GM20431 (cell line): ENCODE measurements around the gene KLK15.

Source experiments
- in situ Hi-C: fragments of 300-500 bp; cut with MseI, MboI; formaldehyde crosslinking; loops from one replicate; pipeline ENCODE4 v1.15.0; 2020; ENCODE audit warnings: low sequenced_read_pairs; ENCODE audit not compliant: unreplicated experiment

KLK15 gene

DNA sequence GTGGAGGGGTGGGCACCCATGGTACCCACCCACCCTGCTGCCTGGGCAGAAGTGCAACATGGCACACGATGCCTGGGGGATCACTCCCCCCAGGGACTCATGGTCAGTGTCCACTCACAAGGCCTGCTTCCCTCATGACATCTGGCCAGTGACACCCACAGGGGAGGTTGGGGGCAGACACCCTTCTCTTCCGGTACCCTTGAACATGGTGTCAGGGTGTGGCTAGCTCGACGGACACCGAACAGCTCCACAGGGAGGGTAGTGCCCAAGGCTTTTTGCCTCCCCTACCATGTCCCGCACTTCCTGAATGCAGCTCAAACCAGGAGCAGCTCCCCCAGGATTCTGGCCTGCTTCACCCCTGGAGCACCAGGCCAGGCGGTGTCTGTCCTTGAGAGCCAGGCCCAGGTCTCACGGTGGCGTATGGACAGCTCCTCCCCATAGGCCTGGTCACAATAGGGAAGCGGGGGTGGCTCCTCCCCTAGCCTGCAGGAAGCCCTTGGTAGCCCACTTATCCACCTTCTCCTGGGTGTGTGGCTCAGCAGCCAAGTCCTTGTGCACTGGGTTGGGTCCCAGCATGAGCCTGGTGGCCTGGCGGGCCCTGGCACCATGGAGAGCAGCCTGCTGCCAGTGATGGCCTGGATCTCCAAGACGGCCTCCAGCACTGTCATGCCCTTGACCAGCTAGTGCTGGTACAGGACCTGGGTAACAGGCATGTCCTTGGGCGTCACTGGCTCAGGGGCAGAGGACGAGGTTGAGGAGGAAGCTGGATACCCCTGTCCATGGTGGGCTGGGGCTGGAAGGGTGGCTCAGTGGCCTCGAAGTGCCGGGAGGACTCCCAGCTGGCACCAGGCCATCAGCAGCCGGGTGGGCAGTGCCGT is 35.4 kb downstream of the KLK15 start:
- in situ Hi-C loops: loop anchor here (10.0 to 25.0 kb wide), 3 partner anchors 117 to 436 kb away; partner anchors contain the start of genes KLK4 and NAPSA

DNA sequence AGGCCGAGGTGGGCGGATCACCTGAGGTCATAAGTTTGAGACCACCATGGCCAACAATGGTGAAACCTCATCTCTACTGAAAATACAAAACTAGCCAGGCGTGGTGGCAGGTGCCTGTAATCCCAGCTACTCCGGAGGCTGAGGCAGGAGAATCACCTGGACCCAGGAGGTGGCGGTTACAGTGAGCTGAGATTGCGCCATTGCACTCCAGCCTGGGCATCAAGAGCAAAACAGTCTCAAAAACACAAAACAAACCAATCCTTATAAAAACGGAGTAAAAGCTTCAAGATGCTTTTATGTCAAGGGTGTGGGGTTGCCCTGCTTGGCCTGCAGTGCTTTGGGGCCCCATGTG is 36.0 kb downstream of the KLK15 start:
- in situ Hi-C loops: loop anchor here (10.0 to 25.0 kb wide), 3 partner anchors 117 to 435 kb away; partner anchors contain the start of genes KLK4 and NAPSA

GRCh38 chr19:50796634-50797428 is 36.5 kb downstream of the KLK15 start:
- in situ Hi-C loops: loop anchor here (10.0 to 25.0 kb wide), 3 partner anchors 118 to 435 kb away; partner anchors contain the start of genes KLK4 and NAPSA

GRCh38 chr19:50796128-50796633 is 37.2 kb downstream of the KLK15 start:
- in situ Hi-C loops: loop anchor here (10.0 to 25.0 kb wide), 3 partner anchors 119 to 434 kb away; partner anchors contain the start of genes KLK4 and NAPSA

DNA sequence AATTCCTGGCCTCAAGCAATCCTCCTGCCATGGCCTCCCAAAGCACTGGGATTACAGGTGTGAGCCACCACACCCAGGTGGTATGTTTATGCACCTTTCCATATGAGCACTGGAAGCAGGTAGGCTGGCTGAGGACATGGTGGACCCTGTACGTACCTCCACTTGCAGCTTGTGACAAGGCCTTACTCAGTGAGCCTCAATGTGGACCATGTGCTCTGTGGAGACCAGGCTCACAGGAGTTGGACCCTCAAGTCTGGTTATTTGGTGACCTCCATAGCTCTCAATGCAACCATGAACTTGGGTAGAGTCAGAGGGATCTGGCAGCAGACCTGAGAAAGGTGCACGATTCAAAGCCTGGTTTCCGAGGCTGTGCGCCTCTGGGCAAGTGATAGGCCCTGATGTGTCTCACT is 37.7 kb downstream of the KLK15 start:
- in situ Hi-C loops: loop anchor here (10.0 to 25.0 kb wide), 3 partner anchors 119 to 433 kb away; partner anchors contain the start of genes KLK4 and NAPSA

GRCh38 chr19:50794876-50795663 is 38.3 kb downstream of the KLK15 start:
- in situ Hi-C loops: loop anchor here (10.0 to 25.0 kb wide), 3 partner anchors 120 to 433 kb away; partner anchors contain the start of genes KLK4 and NAPSA

DNA sequence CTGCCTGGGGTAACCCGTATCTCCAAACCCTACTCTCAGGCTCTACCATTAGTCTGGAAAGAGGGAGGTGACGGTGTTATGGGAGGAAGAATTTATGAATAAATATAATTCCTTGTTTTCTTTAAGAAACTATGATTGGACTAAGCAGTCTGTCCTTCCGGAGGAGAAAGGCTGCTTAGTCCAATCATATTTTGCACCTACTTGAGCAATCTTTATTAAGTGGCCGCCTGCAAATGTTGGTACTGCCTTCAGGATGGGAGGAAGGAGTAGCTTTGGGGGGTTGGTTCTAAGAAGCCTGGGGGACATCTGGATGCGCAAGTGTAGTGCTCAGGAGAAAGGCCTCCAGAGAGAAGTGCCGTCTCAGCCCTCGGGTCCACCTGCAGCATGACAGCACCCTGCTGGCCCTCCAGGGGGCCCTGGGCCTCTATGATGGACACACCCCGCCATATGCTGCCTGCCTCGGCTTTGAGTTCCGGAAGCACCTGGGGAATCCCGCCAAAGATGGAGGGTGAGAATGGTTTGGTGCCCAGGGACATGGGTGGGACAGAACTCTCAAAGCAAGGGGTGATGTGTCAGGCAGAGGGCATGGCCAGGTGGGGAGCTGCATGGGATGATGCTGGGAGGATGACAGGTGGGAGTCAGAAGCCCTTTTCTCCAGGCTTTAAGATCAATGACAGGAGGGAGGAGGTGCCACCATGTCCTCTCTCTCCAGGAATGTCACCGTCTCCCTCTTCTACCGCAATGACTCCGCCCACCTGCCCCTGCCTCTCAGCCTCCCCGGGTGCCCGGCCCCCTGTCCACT is 39.1 kb downstream of the KLK15 start:
- in situ Hi-C loops: loop anchor here (10.0 to 25.0 kb wide), 3 partner anchors 121 to 432 kb away; partner anchors contain the start of genes KLK4 and NAPSA

DNA sequence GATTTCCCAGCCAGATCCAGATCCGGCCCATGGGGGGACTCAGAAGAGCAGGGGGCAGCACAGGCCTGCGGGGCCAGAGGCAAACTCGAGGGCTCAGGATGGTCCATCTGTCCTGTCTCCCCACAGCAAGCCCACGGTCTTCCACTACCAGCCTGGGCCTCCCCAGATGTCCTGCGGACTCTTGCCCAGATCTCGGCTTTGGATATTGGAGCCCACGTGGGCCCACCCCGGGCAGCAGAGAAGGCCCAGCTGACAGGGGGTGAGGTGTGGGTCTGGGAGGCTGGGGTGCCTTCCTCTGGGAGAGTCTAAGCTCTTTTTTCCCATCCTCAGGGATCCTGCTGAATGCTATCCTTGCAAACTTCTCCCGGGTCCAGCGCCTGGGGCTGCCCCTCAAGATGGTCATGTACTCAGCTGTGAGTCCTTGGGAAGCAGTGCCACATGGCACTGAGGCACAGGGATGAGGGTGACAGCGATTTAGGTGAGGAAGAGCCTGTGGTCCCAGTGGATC is 39.8 kb downstream of the KLK15 start:
- in situ Hi-C loops: loop anchor here (10.0 to 25.0 kb wide), 3 partner anchors 121 to 431 kb away; partner anchors contain the start of genes KLK4 and NAPSA

- in situ Hi-C loops: loop anchor here (10.0 to 25.0 kb wide), 3 partner anchors 122 to 430 kb away; partner anchors contain the start of genes KLK4 and NAPSA
Observed at GRCh38 chr19:50792272-50793250, 40.8 kb downstream of the KLK15 start.

DNA sequence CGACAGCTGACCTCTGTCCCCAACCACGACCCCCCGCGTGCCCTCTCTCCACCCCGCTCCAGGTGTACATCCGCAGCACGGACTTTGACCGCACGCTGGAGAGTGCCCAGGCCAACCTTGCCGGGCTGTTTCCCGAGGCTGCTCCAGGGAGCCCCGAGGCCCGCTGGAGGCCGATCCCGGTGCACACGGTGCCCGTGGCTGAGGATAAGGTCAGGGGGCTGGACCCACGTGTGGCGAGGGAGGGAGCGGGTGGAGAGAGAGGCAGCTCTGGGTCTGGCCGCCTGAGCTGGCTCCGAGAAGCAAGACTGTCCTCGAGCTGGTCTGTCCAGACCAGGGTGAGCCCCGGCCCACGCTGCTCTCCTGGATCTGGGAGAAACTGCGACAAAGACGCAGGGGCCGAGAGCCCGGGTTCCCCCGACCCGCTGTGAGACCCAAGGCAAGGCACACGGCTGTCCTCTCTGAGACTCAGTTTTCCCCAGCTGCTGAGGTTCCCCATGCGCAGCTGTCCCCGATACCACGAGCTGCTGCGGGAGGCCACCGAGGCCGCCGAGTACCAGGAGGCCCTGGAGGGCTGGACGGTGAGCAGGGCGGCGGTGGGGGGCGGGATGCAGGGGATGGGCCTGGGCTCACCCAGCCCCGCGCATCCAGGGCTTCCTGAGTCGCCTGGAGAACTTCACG is 41.6 kb downstream of the KLK15 start:
- in situ Hi-C loops: loop anchor here (10.0 to 25.0 kb wide), 3 partner anchors 123 to 429 kb away; partner anchors contain the start of genes KLK4 and NAPSA

DNA sequence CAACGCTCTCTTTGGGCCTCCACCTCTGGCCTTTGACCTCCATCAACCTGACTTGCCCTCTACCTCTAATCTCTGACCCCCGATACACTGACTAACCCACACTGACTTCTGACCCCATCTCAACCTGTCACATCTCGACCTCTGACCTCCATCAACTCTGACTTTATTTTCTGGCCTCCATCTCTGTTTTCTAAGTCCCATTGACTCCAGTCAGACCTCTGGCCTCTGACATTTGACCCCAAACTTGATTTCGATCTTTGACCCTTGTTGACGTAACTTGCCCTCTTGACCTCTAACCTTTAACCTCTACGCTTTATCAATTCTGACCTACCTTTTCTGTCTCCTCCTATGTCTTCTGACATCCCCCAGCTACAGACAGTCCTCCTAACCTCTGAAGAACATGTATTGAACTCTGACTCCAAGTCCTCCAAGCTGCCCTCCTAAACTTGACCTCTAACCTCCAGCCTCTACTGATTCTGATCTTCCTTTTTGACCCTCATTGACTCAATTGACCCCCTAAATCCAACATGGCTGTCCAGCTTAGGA is 42.4 kb downstream of the KLK15 start:
- in situ Hi-C loops: loop anchor here (10.0 to 25.0 kb wide), 3 partner anchors 124 to 429 kb away; partner anchors contain the start of genes KLK4 and NAPSA

DNA sequence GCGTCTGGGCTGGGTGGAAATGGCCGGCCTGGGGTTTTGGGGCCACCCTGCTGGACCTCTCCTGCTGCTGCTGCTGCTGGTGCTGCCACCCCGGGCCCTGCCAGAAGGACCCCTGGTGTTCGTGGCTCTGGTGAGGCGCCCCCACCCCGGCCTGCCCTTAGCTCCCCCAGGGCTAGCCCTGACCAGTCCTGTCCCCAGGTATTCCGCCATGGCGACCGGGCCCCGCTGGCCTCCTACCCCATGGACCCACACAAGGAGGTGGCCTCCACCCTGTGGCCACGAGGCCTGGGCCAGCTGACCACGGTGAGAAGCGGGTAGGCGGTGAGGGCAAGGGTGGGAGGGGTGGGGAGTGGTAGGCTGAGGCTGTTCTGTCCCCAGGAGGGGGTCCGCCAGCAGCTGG is 43.0 kb downstream of the KLK15 start, which contains the start of gene ACP4:
Gene ACP4 (plus strand): TSS at position 20 of the 400 bp plus-strand sequence. CDS start 0 bp downstream, at position 20.
- in situ Hi-C loops: loop anchor here (10.0 to 25.0 kb wide), 3 partner anchors 124 to 428 kb away; partner anchors contain the start of genes KLK4 and NAPSA

- in situ Hi-C loops: loop anchor here (25.0 kb wide), 2 partner anchors 248 to 423 kb away; partner anchors contain the start of gene NAPSA
Observed at GRCh38 chr19:50785329-50785728, 48.0 kb downstream of the KLK15 start.

- in situ Hi-C loops: loop anchor here (25.0 kb wide), 2 partner anchors 247 to 422 kb away; partner anchors contain the start of gene NAPSA
Observed at GRCh38 chr19:50784710-50785109, 48.7 kb downstream of the KLK15 start.

DNA sequence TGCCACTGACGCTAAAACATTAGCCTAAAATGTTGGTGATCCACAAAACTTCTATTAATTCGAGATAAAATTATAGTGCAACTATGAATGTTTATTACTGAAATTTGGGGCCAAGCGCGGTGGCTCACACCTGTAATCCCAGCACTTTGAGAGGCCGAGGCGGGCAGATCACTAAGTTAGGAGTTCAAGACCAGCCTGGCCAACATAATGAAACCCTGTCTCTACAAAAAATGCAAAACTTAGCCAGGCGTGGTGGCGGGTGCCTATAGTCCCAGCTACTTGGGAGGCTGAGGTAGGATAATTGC is 49.6 kb downstream of the KLK15 start:
- in situ Hi-C loops: loop anchor here (25.0 kb wide), 2 partner anchors 246 to 421 kb away; partner anchors contain the start of gene NAPSA
